ENCODE data around the gene TANGO2. TPM values are rescaled to one million over a fixed set of nuclear protein-coding genes. Genes with fewer than 3 reads are reported as not detected.

The TANGO2 gene
- total RNA-seq, 1 donor from 2014 or later: 24.9 TPM

GRCh38 chr22:20114506-20115475, 93.9 kb downstream of the TANGO2 start:
- Mint-ChIP-seq H3K27ac (ENCODE audit: unreplicated experiment) (no peak overlapping the region), H3K4me3 (ENCODE audit: unreplicated experiment) (peak overlapping the region; percentile 64), H3K27me3 (ENCODE audit: unreplicated experiment) (no peaks in the 10 kb centered on the region), H3K4me1 (ENCODE audit: unreplicated experiment) (peaks cover 17% of the 10 kb centered on the region), H3K36me3 (ENCODE audit: unreplicated experiment) (peaks cover 27% of the 10 kb centered on the region), H3K9me3 (ENCODE audit: unreplicated experiment) (no peaks in the 10 kb centered on the region)
- TF ChIP-seq, protein P1, sequence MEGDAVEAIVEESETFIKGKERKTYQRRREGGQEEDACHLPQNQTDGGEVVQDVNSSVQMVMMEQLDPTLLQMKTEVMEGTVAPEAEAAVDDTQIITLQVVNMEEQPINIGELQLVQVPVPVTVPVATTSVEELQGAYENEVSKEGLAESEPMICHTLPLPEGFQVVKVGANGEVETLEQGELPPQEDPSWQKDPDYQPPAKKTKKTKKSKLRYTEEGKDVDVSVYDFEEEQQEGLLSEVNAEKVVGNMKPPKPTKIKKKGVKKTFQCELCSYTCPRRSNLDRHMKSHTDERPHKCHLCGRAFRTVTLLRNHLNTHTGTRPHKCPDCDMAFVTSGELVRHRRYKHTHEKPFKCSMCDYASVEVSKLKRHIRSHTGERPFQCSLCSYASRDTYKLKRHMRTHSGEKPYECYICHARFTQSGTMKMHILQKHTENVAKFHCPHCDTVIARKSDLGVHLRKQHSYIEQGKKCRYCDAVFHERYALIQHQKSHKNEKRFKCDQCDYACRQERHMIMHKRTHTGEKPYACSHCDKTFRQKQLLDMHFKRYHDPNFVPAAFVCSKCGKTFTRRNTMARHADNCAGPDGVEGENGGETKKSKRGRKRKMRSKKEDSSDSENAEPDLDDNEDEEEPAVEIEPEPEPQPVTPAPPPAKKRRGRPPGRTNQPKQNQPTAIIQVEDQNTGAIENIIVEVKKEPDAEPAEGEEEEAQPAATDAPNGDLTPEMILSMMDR (IDR thresholded peaks at IDR 0.05): no peak
- DNase-seq (ENCODE audit: extremely low spot score, unreplicated experiment): no peak

DNA sequence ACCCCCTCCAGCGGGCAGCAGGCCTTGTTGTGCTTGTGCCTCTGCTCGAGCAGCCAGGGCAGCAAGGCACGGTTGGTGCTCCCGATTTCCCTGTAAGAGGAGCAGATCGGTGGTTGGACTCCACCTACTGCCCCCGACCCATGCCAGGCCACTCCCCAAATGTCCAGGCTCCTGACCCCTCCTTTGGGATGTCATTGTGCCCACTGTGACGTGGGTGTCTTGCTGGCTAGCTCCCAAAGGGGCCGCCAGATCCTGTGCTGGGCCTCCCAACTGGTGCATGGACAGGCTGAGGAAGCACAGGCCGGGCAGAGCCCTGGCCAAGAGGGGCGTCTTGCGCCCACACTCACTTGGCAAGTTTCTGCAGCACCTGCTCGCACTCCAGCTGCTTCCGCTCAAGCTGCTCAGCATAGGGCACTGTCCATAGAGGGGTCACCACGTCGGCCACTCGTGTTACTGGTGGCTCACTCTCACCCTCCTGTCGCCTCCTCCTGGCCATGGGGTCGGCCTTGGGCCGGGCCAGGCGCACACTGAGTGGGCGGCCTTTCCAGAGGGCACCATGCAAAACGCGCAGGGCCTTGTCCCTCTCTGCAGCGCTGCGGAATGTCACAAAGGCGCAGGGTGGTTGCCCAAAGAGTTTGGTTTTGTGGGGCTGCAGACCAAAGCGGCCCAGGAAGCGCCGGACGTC, 94.9 kb downstream of the TANGO2 start, which contains the start of gene RANBP1:
Gene RANBP1 (plus strand): TSS at position 414 of the 685 bp plus-strand sequence. CDS start 81 bp downstream, at position 495.
- no peak for DNase-seq (ENCODE audit: extremely low spot score, unreplicated experiment)
- TF ChIP-seq, protein P1 (IDR thresholded peaks at IDR 0.05): no peak

DNA sequence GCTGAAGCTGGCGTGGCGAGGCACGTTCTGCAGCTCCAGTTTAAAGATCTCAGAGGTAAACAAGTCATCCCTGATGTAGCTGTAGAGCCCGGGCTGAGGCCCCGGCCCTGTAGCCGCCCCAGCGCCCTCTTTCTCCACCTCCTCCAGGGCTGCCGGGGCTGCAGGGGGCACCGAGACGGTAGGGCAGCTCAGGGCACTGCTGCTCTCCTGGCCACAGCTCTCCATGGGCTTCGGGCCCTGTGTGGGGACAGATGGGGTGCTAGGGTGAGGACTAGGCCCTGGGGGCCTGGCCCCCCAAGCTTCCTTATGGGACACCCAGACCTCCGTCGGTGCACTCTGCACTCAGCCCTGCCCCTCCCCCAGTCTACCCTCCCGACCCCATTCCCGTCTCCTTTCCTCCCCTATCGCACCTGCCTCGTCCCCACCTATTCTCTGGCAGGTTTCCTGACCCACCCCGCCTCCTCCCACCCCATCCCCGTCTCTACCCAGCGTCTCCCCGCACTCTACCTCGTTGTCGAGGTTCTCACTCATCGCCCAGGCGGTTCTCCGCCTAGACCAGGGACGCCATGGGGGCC, 95.6 kb downstream of the TANGO2 start:
- H3K36me3 Mint-ChIP-seq (ENCODE audit: unreplicated experiment): peaks cover 20% of the 10 kb centered on the region
- TF ChIP-seq, protein P1 (IDR thresholded peaks at IDR 0.05): no peak

More for the DNA sequence above, 94.9 kb downstream of the TANGO2 start, which contains the start of gene RANBP1:
- Mint-ChIP-seq H3K27me3 (ENCODE audit: unreplicated experiment) (no peaks in the 10 kb centered on the region), H3K27ac (ENCODE audit: unreplicated experiment) (peak within 1 kb of the TSS; percentile 82), H3K4me1 (ENCODE audit: unreplicated experiment) (peaks cover 17% of the 10 kb centered on the region), H3K4me3 (ENCODE audit: unreplicated experiment) (peak within 1 kb of the TSS; percentile 82), H3K9me3 (ENCODE audit: unreplicated experiment) (no peaks in the 10 kb centered on the region), H3K36me3 (ENCODE audit: unreplicated experiment) (peaks cover 20% of the 10 kb centered on the region)

More for the DNA sequence above, 95.6 kb downstream of the TANGO2 start:
- Mint-ChIP-seq H3K27ac (ENCODE audit: unreplicated experiment) (peak overlapping the region; percentile 82), H3K4me1 (ENCODE audit: unreplicated experiment) (peaks cover 17% of the 10 kb centered on the region), H3K27me3 (ENCODE audit: unreplicated experiment) (no peaks in the 10 kb centered on the region), H3K9me3 (ENCODE audit: unreplicated experiment) (no peaks in the 10 kb centered on the region), H3K4me3 (ENCODE audit: unreplicated experiment) (peak overlapping the region; percentile 82)
- no peak for DNase-seq (ENCODE audit: extremely low spot score, unreplicated experiment)

Small RNAs within 50 kb of the gene (microRNA-seq; reads per million reads assigned to microRNA genes)
- gene MIR185 (ENCODE audit: unreplicated experiment) (385 reads per million, percentile 70 among the genes with 10 or more reads in this experiment), gene MIR6816 (ENCODE audit: unreplicated experiment) (not detected)

Other genes starting within 250 kb of the TANGO2 start
- gene GNB1L, start 166.2 kb upstream of the TANGO2 start, total RNA-seq: 6.0 and 6.1 TPM in 2 replicates
- 28.5 and 30.4 TPM in 2 replicates for gene RTL10, start 166.2 kb upstream of the TANGO2 start, total RNA-seq
- gene COMT, start 79.3 kb upstream of the TANGO2 start, total RNA-seq: 92.1 and 94.1 TPM in 2 replicates
- 12.6 and 13.1 TPM in 2 replicates for gene TXNRD2, start 79.3 kb upstream of the TANGO2 start, total RNA-seq
- gene ARVCF, start 4.3 kb upstream of the TANGO2 start, total RNA-seq: 26.5 and 29.3 TPM in 2 replicates
- 44.0 and 45.1 TPM in 2 replicates for gene DGCR8, start 59.1 kb downstream of the TANGO2 start, total RNA-seq
- gene RANBP1, start 95.0 kb downstream of the TANGO2 start, total RNA-seq: 97.0 and 104 TPM in 2 replicates
- 60.8 and 62.9 TPM in 2 replicates for gene TRMT2A, start 96.1 kb downstream of the TANGO2 start, total RNA-seq
- gene ZDHHC8, start 110.7 kb downstream of the TANGO2 start, total RNA-seq: 102 and 108 TPM in 2 replicates
- gene CCDC188, start 129.9 kb downstream of the TANGO2 start, total RNA-seq: 0.56 and 1.6 TPM in 2 replicates
- gene RTN4R, start 247.2 kb downstream of the TANGO2 start, total RNA-seq: 1.5 and 2.1 TPM in 2 replicates